ENCODE data around the gene HNRNPU. TPM values are rescaled to one million over a fixed set of nuclear protein-coding genes. Genes with fewer than 3 reads are reported as not detected.

Gene HNRNPU
- total RNA-seq, 3 donors from 2014 or later, result 197 to 281 (median 260) TPM

DNA sequence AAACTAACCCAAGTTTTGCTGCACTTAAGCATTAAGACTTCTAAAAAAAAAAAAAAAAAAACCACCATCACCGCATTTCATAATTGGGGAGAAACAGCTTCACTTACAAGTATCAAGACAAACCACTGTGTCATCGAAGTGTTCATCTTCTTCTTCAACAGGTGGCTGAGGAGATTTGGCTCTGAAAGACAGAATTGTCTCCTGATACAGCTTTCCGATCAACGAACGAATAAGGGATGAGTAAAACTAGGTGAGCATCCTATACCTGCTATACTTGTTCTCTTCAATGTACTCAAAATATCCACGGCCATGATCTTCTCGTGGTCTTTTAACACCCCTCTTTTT lies 2.0 kb downstream of the HNRNPU start:
- DNase-seq (no peak), ATAC-seq (no peak)
- Histone ChIP-seq H3K9me3 (no peaks in the 10 kb centered on the region), H3K36me3 (ENCODE audit: low read depth) (peaks cover 1% of the 10 kb centered on the region), H3K4me3 (peak overlapping the region; percentile 100), H3K4me1 (ENCODE audit: low read depth) (peaks cover 26% of the 10 kb centered on the region)
- intact Hi-C loops (cut with DNase I, micrococcal nuclease), result loop anchor here (5.0 to 10.0 kb wide), 3 partner anchors 110 to 182 kb away; no protein-coding TSS in a partner anchor
- TF ChIP-seq, protein P1, sequence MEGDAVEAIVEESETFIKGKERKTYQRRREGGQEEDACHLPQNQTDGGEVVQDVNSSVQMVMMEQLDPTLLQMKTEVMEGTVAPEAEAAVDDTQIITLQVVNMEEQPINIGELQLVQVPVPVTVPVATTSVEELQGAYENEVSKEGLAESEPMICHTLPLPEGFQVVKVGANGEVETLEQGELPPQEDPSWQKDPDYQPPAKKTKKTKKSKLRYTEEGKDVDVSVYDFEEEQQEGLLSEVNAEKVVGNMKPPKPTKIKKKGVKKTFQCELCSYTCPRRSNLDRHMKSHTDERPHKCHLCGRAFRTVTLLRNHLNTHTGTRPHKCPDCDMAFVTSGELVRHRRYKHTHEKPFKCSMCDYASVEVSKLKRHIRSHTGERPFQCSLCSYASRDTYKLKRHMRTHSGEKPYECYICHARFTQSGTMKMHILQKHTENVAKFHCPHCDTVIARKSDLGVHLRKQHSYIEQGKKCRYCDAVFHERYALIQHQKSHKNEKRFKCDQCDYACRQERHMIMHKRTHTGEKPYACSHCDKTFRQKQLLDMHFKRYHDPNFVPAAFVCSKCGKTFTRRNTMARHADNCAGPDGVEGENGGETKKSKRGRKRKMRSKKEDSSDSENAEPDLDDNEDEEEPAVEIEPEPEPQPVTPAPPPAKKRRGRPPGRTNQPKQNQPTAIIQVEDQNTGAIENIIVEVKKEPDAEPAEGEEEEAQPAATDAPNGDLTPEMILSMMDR (IDR thresholded peaks at IDR 0.05), result no peak

DNA sequence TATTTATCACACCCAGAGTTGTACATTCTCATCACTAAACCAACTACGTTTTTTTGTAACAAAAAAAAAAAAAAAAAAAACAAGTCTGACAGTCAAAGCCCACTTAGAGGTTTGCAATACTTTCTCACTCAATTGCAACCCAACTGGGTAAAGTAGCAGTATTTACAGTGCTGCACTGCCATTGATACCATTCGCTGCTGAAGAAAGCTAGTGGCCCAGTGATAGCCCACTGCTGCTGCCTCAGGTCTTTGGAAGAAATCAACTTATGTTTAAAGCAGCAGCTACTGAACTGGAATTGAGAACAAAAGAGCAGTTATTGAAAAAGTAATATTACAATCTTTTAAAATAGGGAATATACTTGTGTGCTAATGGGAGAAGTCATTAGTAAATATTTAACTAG lies 2.7 kb downstream of the HNRNPU start:
- TF ChIP-seq, protein P1 (IDR thresholded peaks at IDR 0.05), result no peak
- H3K4me1 ChIP-seq (ENCODE audit: low read depth), result peaks cover 26% of the 10 kb centered on the region
- no peak for ATAC-seq
- intact Hi-C loops (cut with DNase I, micrococcal nuclease), result loop anchor here (5.0 to 10.0 kb wide), 3 partner anchors 111 to 183 kb away; no protein-coding TSS in a partner anchor
- no peak for DNase-seq
- H3K4me3 ChIP-seq, result no peak overlapping the region
- H3K36me3 ChIP-seq (ENCODE audit: low read depth), result peaks cover 8% of the 10 kb centered on the region
- no peaks in the 10 kb centered on the region for H3K9me3 ChIP-seq

DNA sequence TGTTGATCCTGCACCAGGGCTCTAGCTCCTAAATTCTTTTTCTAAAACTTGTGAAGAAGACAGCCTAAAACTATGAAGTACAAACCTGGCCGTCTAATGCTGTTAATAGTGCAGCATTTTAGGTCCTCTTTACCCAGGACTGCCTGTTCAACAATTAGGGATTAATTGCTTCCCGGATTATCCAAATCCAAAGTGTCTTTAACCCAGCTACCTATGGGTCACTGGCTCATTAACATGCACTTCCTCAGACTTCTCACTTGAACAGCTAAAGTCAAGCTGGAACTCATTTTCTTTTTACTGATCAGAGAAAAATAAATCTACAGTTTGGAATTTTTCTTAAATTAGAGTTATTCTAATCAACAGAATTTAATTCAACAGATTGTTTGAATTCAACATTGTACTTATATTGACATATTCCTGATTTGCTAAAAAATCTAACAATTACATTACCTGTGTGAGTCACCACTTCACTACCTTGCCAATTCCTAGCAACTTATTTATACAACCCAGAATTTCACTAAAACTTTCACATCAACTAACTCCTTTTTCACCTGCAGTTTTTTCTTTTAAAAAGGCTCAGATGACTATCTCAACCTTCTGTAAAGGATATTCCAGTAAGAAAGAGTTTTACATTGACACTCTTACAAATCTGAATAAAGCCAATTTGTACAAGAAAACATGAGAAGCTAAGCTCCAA lies 3.3 kb downstream of the HNRNPU start:
- peaks cover 12% of the 10 kb centered on the region for H3K36me3 ChIP-seq (ENCODE audit: low read depth)
- no peaks in the 10 kb centered on the region for H3K9me3 ChIP-seq
- peaks cover 24% of the 10 kb centered on the region for H3K4me1 ChIP-seq (ENCODE audit: low read depth)
- TF ChIP-seq, protein P1 (IDR thresholded peaks at IDR 0.05), result no peak
- intact Hi-C loops (cut with DNase I, micrococcal nuclease), result loop anchor here (5.0 to 10.0 kb wide), 3 partner anchors 111 to 184 kb away; no protein-coding TSS in a partner anchor
- H3K4me3 ChIP-seq, result no peak overlapping the region
- ATAC-seq (no peak), DNase-seq (no peak)

DNA sequence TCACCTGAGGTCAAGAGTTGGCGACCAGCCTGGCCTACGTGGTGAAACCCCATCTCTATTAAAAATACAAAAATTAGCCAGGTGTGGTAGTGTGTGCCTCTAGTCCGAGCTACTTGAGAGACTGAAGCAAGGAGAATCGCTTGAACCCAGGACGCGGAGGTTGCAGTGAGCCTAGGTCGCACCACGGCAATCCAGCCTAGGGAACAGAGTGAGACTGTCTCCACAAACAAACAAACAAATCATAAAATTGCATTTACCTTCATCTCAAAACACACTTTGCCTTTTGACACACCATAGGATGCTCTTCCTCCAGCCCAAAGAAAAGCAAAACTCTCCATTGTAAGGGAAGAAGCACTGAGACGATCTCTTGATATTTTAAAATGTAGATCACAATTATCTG lies 4.3 kb downstream of the HNRNPU start:
- peaks cover 22% of the 10 kb centered on the region for H3K4me1 ChIP-seq (ENCODE audit: low read depth)
- H3K4me3 ChIP-seq, result no peak overlapping the region
- TF ChIP-seq, protein P1 (IDR thresholded peaks at IDR 0.05), result no peak
- intact Hi-C loops (cut with DNase I, micrococcal nuclease), result loop anchor here (5.0 to 10.0 kb wide), 3 partner anchors 112 to 185 kb away; no protein-coding TSS in a partner anchor
- no peak for ATAC-seq
- no peak for DNase-seq
- peaks cover 12% of the 10 kb centered on the region for H3K36me3 ChIP-seq (ENCODE audit: low read depth)
- no peaks in the 10 kb centered on the region for H3K9me3 ChIP-seq

DNA sequence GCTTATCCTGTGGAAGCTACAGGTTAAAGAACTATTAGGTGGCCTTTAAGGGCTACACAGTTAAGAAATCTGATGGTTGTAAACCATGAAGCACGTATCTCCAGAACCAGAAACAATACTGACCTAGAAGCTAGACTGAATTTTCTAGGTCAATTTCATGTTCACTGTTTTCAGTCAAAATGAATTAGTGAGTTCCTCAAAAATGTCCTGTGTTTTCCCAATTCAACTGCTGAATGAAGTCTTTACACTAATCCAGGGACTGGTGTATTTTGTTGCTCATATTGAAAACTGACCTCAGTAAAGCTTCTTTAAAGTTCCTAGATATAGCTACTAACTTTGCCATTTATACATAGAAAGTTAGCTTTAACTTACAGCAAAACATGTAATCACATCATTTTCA lies 6.0 kb downstream of the HNRNPU start:
- ATAC-seq (no peak), DNase-seq (no peak)
- Histone ChIP-seq H3K4me3 (no peak overlapping the region), H3K36me3 (ENCODE audit: low read depth) (peaks cover 12% of the 10 kb centered on the region), H3K4me1 (ENCODE audit: low read depth) (peaks cover 29% of the 10 kb centered on the region), H3K9me3 (no peaks in the 10 kb centered on the region)
- TF ChIP-seq, protein P1 (IDR thresholded peaks at IDR 0.05), result no peak
- intact Hi-C loops (cut with DNase I, micrococcal nuclease), result no loop called here

Measured in mucosa of descending colon (tissue), 3 donors.